Neural cell (in vitro differentiated cells): ENCODE measurements around the gene PAX2. TPM values are rescaled to one million over a fixed set of nuclear protein-coding genes. Genes with fewer than 3 reads are reported as not detected.

Experiments
- H2AFZ ChIP-seq: fragments of 200-600, 300-800 bp; sonication (generic), shearing (Covaris generic); 2 replicates; pipeline ENCODE4 v1.6.0; 2014; ENCODE audit warnings: low read depth, mild to moderate bottlenecking, antibody characterized with exemption, low read length, moderate library complexity
- H3F3A ChIP-seq: fragments of 200-600 bp; shearing (Covaris generic); 2 replicates; pipeline ENCODE4 v1.6.1; 2016; ENCODE audit warnings: mild to moderate bottlenecking, moderate library complexity, mixed read lengths, antibody characterized with exemption, low read length; ENCODE audit not compliant: insufficient read depth, poor library complexity, severe bottlenecking
- H3K27ac ChIP-seq: fragments of 200-600, 300-800 bp; sonication (generic), shearing (Covaris generic); 2 replicates; pipeline ENCODE4 v1.5.1; 2014; ENCODE audit warnings: mild to moderate bottlenecking, low read length, moderate library complexity
- H3K27me3 ChIP-seq: fragments of 300-800, 200-600 bp; sonication (generic), shearing (Covaris generic); 2 replicates; pipeline ENCODE4 v1.6.0; 2014; ENCODE audit warnings: mild to moderate bottlenecking, low read depth, low read length, moderate library complexity; ENCODE audit not compliant: insufficient read depth
- H3K36me3 ChIP-seq: fragments of 300-800, 200-600 bp; sonication (generic), shearing (Covaris generic); 2 replicates; pipeline ENCODE4 v1.5.1; 2014; ENCODE audit warnings: mild to moderate bottlenecking, antibody characterized with exemption, low read length, moderate library complexity; ENCODE audit not compliant: insufficient read depth
- H3K4me2 ChIP-seq: fragments of 300-800, 200-600 bp; sonication (generic), shearing (Covaris generic); 2 replicates; pipeline ENCODE4 v1.6.0; 2014; ENCODE audit warnings: mild to moderate bottlenecking, low read length
- H3K4me3 ChIP-seq: fragments of 300-800, 200-600 bp; sonication (generic), shearing (Covaris generic); 2 replicates; pipeline ENCODE4 v1.5.1; 2014; ENCODE audit warnings: mild to moderate bottlenecking, low read length, moderate library complexity
- H3K79me2 ChIP-seq: fragments of 200-600 bp; shearing (Covaris generic); replicated peaks from 2 replicates; pipeline ENCODE4 v1.6.0; 2014; ENCODE audit warnings: mild to moderate bottlenecking, low read length, moderate library complexity; ENCODE audit not compliant: insufficient read depth
- H3K9ac ChIP-seq: fragments of 300-800, 200-600 bp; sonication (generic), shearing (Covaris generic); 2 replicates; pipeline ENCODE4 v1.6.1; 2016; ENCODE audit warnings: mild to moderate bottlenecking, low read length, mixed read lengths
- H3K9me2 ChIP-seq: fragments of 200-600 bp; shearing (Covaris generic); 2 replicates; pipeline ENCODE4 v1.6.1; 2016; ENCODE audit warnings: mild to moderate bottlenecking, low read length, mixed read lengths; ENCODE audit not compliant: insufficient read depth
- H3K9me3 ChIP-seq: fragments of 200-600, 300-800 bp; sonication (generic), shearing (Covaris generic); 2 replicates; pipeline ENCODE4 v1.6.1; 2016; ENCODE audit warnings: mild to moderate bottlenecking, mixed run types, low read length, moderate library complexity, mixed read lengths
- H4K20me1 ChIP-seq: fragments of 200-600 bp; shearing (Covaris generic); 2 replicates; pipeline ENCODE4 v1.6.1; 2016; ENCODE audit warnings: mild to moderate bottlenecking, mixed run types; ENCODE audit not compliant: insufficient read depth
- EP300 ChIP-seq: fragments of 450-650 bp; conservative IDR thresholded peaks from 2 replicates; pipeline ENCODE4 v1.6.1; 2014; ENCODE audit warnings: antibody characterized with exemption, mild to moderate bottlenecking, moderate library complexity; ENCODE audit not compliant: poor library complexity, severe bottlenecking
- EZH2 ChIP-seq: fragments of 200-600, 300-800 bp; shearing (Covaris generic), sonication (generic); IDR thresholded peaks from 2 replicates; pipeline ENCODE4 v1.6.1; 2014; ENCODE audit warnings: antibody characterized with exemption, low read length, borderline replicate concordance, mild to moderate bottlenecking; ENCODE audit not compliant: insufficient read depth, poor library complexity, severe bottlenecking
- MXI1 ChIP-seq: fragments of 450-650 bp; conservative IDR thresholded peaks from 2 replicates; pipeline ENCODE4 v1.6.1; 2014; ENCODE audit warnings: antibody characterized with exemption, mild to moderate bottlenecking; ENCODE audit not compliant: poor library complexity, severe bottlenecking
- POLR2AphosphoS5 ChIP-seq: IDR thresholded peaks from 2 replicates; pipeline ENCODE4 v1.6.1; 2012
- RAD21 ChIP-seq: fragments of 450-650 bp; conservative IDR thresholded peaks from 2 replicates; pipeline ENCODE4 v1.6.1; 2014; ENCODE audit warnings: antibody characterized with exemption, mild to moderate bottlenecking, moderate library complexity
- SMC3 ChIP-seq: fragments of 450-650 bp; conservative IDR thresholded peaks from 2 replicates; pipeline ENCODE4 v1.6.1; 2014; ENCODE audit warnings: antibody characterized with exemption, mild to moderate bottlenecking, moderate library complexity; ENCODE audit not compliant: poor library complexity
- TAF1 ChIP-seq: IDR thresholded peaks from 2 replicates; pipeline ENCODE4 v1.6.1; 2012; ENCODE audit warnings: low read depth
- polyA plus RNA-seq: library from polyadenylated mRNA; depleted of rRNA; stranded (reverse); fragments of >200 nt; gene quantifications from 2 replicates; pipeline ENCODE4 v1.2.3, GENCODE V29; 2014
- TF ChIP-seq, protein P1 (sequence below): IDR thresholded peaks from 2 replicates; pipeline ENCODE4 v1.6.1; 2012; ENCODE audit warnings: borderline replicate concordance
- TF ChIP-seq, protein P2 (sequence below): fragments of 450-650 bp; IDR thresholded peaks from 2 replicates; pipeline ENCODE4 v1.5.1; 2014; ENCODE audit warnings: antibody characterized with exemption, mild to moderate bottlenecking, moderate library complexity; ENCODE audit not compliant: poor library complexity, severe bottlenecking

The PAX2 gene
- polyA plus RNA-seq, 1 donor from 2014 or later: not detected

DNA sequence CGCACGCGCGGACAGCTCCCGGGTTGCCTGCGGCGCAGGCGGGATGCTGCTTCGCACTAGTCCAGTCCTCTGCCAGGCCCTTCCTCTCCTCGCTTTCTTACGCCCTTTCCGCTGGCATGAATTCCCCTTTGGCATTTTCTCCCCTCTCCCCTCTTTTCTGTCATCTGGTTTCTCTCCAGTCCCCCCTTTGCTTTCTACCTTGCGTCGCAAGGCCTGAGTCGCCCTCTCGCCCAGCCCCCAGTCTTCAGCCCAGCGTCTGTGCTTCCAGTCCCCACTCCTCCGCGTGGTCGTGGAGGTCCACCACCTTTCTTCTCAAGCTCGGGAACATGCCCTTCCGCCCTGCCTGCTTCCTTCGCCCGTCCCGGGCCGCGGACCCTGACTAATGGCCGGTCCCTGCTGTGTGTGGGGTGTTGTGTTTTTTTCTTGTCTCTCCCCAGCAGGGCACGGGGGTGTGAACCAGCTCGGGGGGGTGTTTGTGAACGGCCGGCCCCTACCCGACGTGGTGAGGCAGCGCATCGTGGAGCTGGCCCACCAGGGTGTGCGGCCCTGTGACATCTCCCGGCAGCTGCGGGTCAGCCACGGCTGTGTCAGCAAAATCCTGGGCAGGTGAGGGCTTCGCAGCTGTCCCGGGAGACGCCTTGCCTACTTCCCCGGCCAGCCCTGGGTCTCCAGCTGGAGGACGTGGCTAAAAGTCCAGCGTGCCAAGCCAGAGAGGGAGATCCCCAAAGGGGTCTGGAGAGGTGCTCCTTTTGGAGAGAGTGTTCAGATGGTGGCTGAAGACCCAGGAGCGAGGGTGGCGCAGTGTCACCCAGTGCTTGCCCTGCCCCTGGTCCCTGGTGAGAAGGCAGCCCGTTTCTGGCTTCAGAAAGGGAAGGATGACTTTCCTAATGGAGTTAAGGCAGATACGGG lies 4.2 kb downstream of the PAX2 start:
- Histone ChIP-seq H3K4me3 (no peak overlapping the region), H3K9ac (no peak overlapping the region), H3F3A (no peaks in the 10 kb centered on the region), H3K9me3 (no peaks in the 10 kb centered on the region), H3K36me3 (no peaks in the 10 kb centered on the region), H3K27ac (no peak overlapping the region), H3K9me2 (no peaks in the 10 kb centered on the region), H4K20me1 (no peaks in the 10 kb centered on the region), H3K27me3 (peaks cover 100% of the 10 kb centered on the region), H3K4me2 (no peak overlapping the region), H2AFZ (no peak overlapping the region), H3K79me2 (no peaks in the 10 kb centered on the region)
- no peak for TF ChIP-seq POLR2AphosphoS5
- TF ChIP-seq EZH2: peak; percentile 46

DNA sequence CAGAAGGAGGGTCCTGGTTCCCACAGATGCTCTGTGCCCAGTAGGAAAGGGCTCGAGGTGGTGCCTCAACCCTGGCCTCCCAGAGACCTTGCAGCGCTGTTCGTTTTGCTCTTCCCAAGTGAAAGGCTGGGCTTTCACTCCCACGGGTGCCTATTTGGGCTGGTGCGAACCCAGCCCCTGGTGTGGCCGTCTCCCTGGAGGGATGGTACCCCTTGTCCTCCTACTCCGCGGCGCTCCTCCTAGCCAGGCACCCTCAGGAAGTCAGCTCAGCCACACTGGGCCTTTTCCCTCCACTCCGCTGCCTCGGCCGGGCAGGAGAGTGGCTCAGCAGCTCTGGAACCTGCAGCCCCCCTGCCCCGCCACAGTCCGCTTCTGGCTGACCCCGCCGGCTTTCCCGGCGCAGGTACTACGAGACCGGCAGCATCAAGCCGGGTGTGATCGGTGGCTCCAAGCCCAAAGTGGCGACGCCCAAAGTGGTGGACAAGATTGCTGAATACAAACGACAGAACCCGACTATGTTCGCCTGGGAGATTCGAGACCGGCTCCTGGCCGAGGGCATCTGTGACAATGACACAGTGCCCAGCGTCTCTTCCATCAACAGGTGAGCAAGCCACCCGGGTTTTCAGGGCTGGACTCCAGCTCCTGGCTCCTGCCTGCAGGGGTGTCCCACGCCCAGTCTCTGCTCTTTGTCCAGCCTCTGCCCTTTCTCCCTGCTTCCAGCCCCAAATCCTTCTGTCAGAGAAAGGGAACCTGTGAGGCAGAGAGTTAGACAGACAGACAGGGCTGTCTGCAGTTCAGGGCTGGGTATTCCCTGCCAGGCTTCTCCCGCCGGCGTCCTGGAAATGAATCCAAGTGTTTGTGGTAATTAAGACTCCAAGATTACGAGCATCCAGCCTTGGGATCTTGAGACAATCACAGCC lies 5.2 kb downstream of the PAX2 start:
- no peaks in the 10 kb centered on the region for H3K9me3 ChIP-seq
- H2AFZ ChIP-seq: no peak overlapping the region
- no peak overlapping the region for H3K4me2 ChIP-seq
- no peaks in the 10 kb centered on the region for H3K79me2 ChIP-seq
- no peak overlapping the region for H3K9ac ChIP-seq
- no peaks in the 10 kb centered on the region for H3K9me2 ChIP-seq
- no peak overlapping the region for H3K27ac ChIP-seq
- no peaks in the 10 kb centered on the region for H3F3A ChIP-seq
- no peaks in the 10 kb centered on the region for H4K20me1 ChIP-seq
- H3K4me3 ChIP-seq: no peak overlapping the region
- H3K36me3 ChIP-seq: no peaks in the 10 kb centered on the region
- TF ChIP-seq, protein P1, sequence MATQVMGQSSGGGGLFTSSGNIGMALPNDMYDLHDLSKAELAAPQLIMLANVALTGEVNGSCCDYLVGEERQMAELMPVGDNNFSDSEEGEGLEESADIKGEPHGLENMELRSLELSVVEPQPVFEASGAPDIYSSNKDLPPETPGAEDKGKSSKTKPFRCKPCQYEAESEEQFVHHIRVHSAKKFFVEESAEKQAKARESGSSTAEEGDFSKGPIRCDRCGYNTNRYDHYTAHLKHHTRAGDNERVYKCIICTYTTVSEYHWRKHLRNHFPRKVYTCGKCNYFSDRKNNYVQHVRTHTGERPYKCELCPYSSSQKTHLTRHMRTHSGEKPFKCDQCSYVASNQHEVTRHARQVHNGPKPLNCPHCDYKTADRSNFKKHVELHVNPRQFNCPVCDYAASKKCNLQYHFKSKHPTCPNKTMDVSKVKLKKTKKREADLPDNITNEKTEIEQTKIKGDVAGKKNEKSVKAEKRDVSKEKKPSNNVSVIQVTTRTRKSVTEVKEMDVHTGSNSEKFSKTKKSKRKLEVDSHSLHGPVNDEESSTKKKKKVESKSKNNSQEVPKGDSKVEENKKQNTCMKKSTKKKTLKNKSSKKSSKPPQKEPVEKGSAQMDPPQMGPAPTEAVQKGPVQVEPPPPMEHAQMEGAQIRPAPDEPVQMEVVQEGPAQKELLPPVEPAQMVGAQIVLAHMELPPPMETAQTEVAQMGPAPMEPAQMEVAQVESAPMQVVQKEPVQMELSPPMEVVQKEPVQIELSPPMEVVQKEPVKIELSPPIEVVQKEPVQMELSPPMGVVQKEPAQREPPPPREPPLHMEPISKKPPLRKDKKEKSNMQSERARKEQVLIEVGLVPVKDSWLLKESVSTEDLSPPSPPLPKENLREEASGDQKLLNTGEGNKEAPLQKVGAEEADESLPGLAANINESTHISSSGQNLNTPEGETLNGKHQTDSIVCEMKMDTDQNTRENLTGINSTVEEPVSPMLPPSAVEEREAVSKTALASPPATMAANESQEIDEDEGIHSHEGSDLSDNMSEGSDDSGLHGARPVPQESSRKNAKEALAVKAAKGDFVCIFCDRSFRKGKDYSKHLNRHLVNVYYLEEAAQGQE: no peak
- TF ChIP-seq EZH2: peak; percentile 66
- peaks cover 100% of the 10 kb centered on the region for H3K27me3 ChIP-seq

DNA sequence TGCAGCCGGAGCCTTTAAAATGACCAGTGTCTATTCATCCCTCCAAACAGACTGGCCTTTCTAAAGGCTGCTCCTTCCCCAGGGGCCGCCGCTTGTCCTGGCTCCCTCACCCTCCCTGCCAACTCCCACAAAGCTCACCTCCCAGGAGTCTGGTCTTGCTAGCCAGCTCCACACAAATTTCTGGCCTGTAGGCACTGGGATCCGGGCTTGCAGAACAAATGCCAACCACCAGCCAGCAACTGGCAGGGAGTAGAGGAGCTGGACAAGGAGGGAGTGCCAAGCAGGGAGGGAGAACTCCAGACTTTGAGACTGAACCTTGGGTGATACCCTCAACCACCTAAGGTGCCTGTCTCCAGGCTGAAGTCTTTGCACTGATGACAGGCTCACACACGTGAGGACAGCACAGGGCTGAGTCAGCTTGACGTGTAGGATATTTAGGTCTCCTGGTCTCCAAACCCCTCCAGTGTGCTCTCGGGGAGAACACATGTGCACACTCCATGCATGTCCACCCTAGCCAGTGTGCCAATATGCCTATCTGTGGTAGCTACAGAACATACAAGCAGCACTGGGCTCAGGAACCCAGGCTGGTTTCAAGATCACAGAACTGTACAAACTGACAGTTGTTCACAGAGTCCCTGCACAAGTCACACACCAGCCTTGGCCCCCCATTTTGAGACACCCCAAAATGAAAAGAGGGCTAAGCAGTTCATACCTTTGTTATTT lies 6.0 kb downstream of the PAX2 start:
- Histone ChIP-seq H3K27me3 (peaks cover 100% of the 10 kb centered on the region), H2AFZ (no peak overlapping the region)
- TF ChIP-seq POLR2AphosphoS5 (no peak), EZH2 (no peak), SMC3 (no peak), RAD21 (no peak), MXI1 (no peak), TAF1 (no peak), EP300 (no peak)
- TF ChIP-seq, protein P2, sequence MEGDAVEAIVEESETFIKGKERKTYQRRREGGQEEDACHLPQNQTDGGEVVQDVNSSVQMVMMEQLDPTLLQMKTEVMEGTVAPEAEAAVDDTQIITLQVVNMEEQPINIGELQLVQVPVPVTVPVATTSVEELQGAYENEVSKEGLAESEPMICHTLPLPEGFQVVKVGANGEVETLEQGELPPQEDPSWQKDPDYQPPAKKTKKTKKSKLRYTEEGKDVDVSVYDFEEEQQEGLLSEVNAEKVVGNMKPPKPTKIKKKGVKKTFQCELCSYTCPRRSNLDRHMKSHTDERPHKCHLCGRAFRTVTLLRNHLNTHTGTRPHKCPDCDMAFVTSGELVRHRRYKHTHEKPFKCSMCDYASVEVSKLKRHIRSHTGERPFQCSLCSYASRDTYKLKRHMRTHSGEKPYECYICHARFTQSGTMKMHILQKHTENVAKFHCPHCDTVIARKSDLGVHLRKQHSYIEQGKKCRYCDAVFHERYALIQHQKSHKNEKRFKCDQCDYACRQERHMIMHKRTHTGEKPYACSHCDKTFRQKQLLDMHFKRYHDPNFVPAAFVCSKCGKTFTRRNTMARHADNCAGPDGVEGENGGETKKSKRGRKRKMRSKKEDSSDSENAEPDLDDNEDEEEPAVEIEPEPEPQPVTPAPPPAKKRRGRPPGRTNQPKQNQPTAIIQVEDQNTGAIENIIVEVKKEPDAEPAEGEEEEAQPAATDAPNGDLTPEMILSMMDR: no peak
- TF ChIP-seq, protein P1: no peak

More for the DNA sequence above, 6.0 kb downstream of the PAX2 start:
- H3K36me3 ChIP-seq: no peaks in the 10 kb centered on the region
- no peaks in the 10 kb centered on the region for H3K79me2 ChIP-seq
- no peaks in the 10 kb centered on the region for H4K20me1 ChIP-seq
- H3K9me3 ChIP-seq: no peaks in the 10 kb centered on the region
- no peak overlapping the region for H3K4me2 ChIP-seq
- no peaks in the 10 kb centered on the region for H3K9me2 ChIP-seq
- H3K27ac ChIP-seq: no peak overlapping the region
- no peaks in the 10 kb centered on the region for H3F3A ChIP-seq
- no peak overlapping the region for H3K4me3 ChIP-seq
- H3K9ac ChIP-seq: no peak overlapping the region
